H1 (cell line): ENCODE measurements around the gene SLC35B4. TPM values are rescaled to one million over a fixed set of nuclear protein-coding genes. Genes with fewer than 3 reads are reported as not detected.

Experiments
- GABPA ChIP-seq: IDR thresholded peaks from 2 replicates; pipeline ENCODE4 v1.6.1; 2011; ENCODE audit warnings: mild to moderate bottlenecking, low read length, moderate library complexity, borderline replicate concordance; ENCODE audit not compliant: insufficient read depth
- polyA plus RNA-seq, 7 experiments: library from polyadenylated mRNA; depleted of rRNA in 3 of 7; stranded (reverse) in 5 of 7; unstranded in 2 of 7; fragments of >200 nt in 5 of 7; fragments of 200-250 nt in 2 of 7; gene quantifications; 1 replicate in 5 of 7; 2 replicates in 1 of 7; 4 replicates in 1 of 7; pipeline versions ENCODE4 v1.2.1 to v1.2.3, GENCODE V29; 2011 to 2013; ENCODE audit warnings: missing spikeins in 2 of 7, mixed read lengths in 2 of 7
- total RNA-seq: library from RNA; stranded (reverse); fragmentation: NEBNext Ultra II Directional; extraction: Animal tissue kit (Norgen Biotek cat#: 25700); gene quantifications from 2 replicates; pipeline ENCODE4 v1.2.1, GENCODE V29; 2021

SLC35B4 gene
- total and polyA plus RNA-seq, 2 of the 8 experiments (the other 6 are each of a cell fraction or from before 2014, with no cell fraction given) = 28.9 to 34.6 TPM

DNA sequence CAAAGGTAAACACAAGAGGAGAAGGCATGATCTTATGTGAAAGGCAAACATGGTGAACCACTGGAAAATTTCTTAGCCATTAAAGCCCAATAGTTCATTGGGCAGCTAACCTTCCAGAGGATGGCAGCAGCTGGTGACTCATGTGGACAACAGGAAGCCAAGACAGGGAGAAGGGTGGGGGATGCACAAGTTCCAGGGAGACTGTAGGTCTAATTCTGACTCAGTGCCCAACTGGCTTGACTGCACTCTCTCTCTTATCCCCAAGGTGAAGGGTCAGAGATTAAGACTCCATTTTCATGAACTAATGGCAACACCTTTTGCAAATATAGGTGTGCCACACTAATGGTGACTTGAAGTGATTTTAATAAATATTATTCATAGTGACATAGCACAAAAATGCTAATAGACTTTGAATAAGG, 47.9 kb upstream of the SLC35B4 start (continued):
- no peak for TF ChIP-seq GABPA
